Measurements from ENCODE around the gene CD40LG. TPM values are rescaled to one million over a fixed set of nuclear protein-coding genes. Genes with fewer than 3 reads are reported as not detected.

CD40LG gene
- total and polyA plus RNA-seq, 2 donors (not counting 1 experiment from before 2014, with no cell fraction given) = 0.13 to 0.30 TPM

- Mint-ChIP-seq H3K27ac (no peak overlapping the region), H3K4me3 (no peak overlapping the region), H3K4me1 (peaks cover 16% of the 10 kb centered on the region), H3K27me3 (no peaks in the 10 kb centered on the region), H3K9me3 (ENCODE audit: insufficient read depth) (no peaks in the 10 kb centered on the region)
- Histone ChIP-seq H3K79me2 (ENCODE audit: control insufficient read depth, insufficient read depth, low read length) (peaks cover 2% of the 10 kb centered on the region), H3K27ac (ENCODE audit: low read length in 2 of 2) (no peak overlapping the region), H3K4me1 (ENCODE audit: control insufficient read depth in 2 of 2, insufficient read depth in 2 of 2, low read length in 2 of 2) (peaks cover 10 to 16% of the 10 kb centered on the region in 2 donors), H3K9ac (ENCODE audit: low read length) (no peak overlapping the region), H3K4me3 (ENCODE audit: control extremely low read depth in 1 of 5, extremely low read depth in 1 of 5, insufficient read depth in 1 of 5, low read depth in 2 of 5, low read length in 4 of 5) (no peak overlapping the region), H2AFZ (ENCODE audit: insufficient read depth, low read depth, low read length, poor library complexity, severe bottlenecking) (no peak overlapping the region), H3K4me2 (replicated peaks; ENCODE audit: low read depth, low read length, poor library complexity, severe bottlenecking) (no peak overlapping the region), H3K9me3 (ENCODE audit: control extremely low read depth in 1 of 3, control insufficient read depth in 2 of 3, insufficient read depth in 1 of 3, low read length in 2 of 3) (no peaks in the 10 kb centered on the region), H4K20me1 (ENCODE audit: control insufficient read depth, insufficient read depth, low read length, poor library complexity, severe bottlenecking) (no peaks in the 10 kb centered on the region), H3K36me3 (replicated peaks in 1 of 2; ENCODE audit: control extremely low read depth in 1 of 2, control insufficient read depth in 1 of 2, extremely low read depth in 1 of 2, insufficient read depth in 2 of 2, low read length in 1 of 2) (peaks cover 0 to 34% of the 10 kb centered on the region in 2 experiments), H3K27me3 (replicated peaks in 1 of 4; ENCODE audit: control extremely low read depth in 1 of 4, control insufficient read depth in 3 of 4, insufficient read depth in 4 of 4, low read length in 3 of 4) (no peaks in the 10 kb centered on the region)
- ATAC-seq (ENCODE audit: low read depth) (no peak), DNase-seq (no peak)
- intact Hi-C loops (cut with micrococcal nuclease) = no loop called here
- CTCF ChIA-PET = interaction anchor here (0.7 to 3.8 kb wide), 5 partner anchors 14 to 1923 kb away, joined by 3 to 17 read pairs (median 4); no protein-coding TSS in a partner anchor
- WGBS (ENCODE audit: insufficient coverage) = no CpG with 5 or more reads among the region's 1 CpG
- TF ChIP-seq CTCF (IDR thresholded peaks at IDR 0.05) = peak; percentile 50
- no peak for TF ChIP-seq EZH2 (IDR thresholded peaks at IDR 0.05; ENCODE audit: borderline replicate concordance, insufficient read depth, low read depth, low read length, poor library complexity, severe bottlenecking)
- POLR2A ChIA-PET = no interaction called here
These were observed 60.4 kb downstream of the CD40LG start for GRCh38 chrX:136708348-136708747.

Other genes with a start within 250 kb of the CD40LG start
- not detected in 2 replicates for gene BRS3, start 160.2 kb upstream of the CD40LG start, total RNA-seq
- gene BRS3, start 160.2 kb upstream of the CD40LG start, polyA plus RNA-seq = not detected in 2 replicates
- 17.9 and 18.7 TPM in 2 replicates for gene HTATSF1, start 150.6 kb upstream of the CD40LG start, total RNA-seq
- 1.0 and 1.6 TPM in 2 replicates for gene HTATSF1, start 150.6 kb upstream of the CD40LG start, polyA plus RNA-seq
- not detected in 2 replicates for gene VGLL1, start 115.9 kb upstream of the CD40LG start, total RNA-seq
- gene VGLL1, start 115.9 kb upstream of the CD40LG start, polyA plus RNA-seq = not detected in 2 replicates
- gene ARHGEF6, start 132.8 kb downstream of the CD40LG start, total RNA-seq = 43.4 and 45.6 TPM in 2 replicates
- gene ARHGEF6, start 132.8 kb downstream of the CD40LG start, polyA plus RNA-seq = 29.6 and 31.4 TPM in 2 replicates
- gene RBMX, start 232.6 kb downstream of the CD40LG start, total RNA-seq = 231 and 239 TPM in 2 replicates
- gene RBMX, start 232.6 kb downstream of the CD40LG start, polyA plus RNA-seq = 164 and 262 TPM in 2 replicates